DND-41 (cell line): ENCODE measurements around the gene FLNB.

Experiments
- EZH2 ChIP-seq: IDR thresholded peaks from 3 replicates; pipeline ENCODE4 v1.6.1; 2012; ENCODE audit warnings: borderline replicate concordance, low read depth, mild to moderate bottlenecking, moderate library complexity, low read length, inconsistent platforms; ENCODE audit not compliant: severe bottlenecking
- TF ChIP-seq, protein P1 (sequence below): IDR thresholded peaks from 2 replicates; pipeline ENCODE4 v1.5.1; 2012; ENCODE audit warnings: borderline replicate concordance, low read length, moderate library complexity, mild to moderate bottlenecking; ENCODE audit not compliant: poor library complexity, severe bottlenecking; ENCODE audit errors: extremely low read depth

DNA sequence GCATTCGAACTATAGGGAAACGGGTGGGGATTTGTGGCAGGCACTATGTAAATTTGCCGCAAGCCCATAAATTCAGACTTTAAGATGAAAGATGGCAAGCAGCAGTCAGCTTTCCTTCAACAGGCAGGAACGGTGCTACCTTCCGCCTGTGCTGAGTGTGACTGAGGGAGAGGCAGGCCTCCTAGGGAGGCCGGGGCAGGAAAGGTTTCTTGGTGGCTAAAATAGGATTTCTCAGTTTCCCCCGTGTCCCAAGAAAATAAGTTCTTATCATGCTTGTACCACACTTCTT lies 12.5 kb downstream of the FLNB start:
- TF ChIP-seq, protein P1, sequence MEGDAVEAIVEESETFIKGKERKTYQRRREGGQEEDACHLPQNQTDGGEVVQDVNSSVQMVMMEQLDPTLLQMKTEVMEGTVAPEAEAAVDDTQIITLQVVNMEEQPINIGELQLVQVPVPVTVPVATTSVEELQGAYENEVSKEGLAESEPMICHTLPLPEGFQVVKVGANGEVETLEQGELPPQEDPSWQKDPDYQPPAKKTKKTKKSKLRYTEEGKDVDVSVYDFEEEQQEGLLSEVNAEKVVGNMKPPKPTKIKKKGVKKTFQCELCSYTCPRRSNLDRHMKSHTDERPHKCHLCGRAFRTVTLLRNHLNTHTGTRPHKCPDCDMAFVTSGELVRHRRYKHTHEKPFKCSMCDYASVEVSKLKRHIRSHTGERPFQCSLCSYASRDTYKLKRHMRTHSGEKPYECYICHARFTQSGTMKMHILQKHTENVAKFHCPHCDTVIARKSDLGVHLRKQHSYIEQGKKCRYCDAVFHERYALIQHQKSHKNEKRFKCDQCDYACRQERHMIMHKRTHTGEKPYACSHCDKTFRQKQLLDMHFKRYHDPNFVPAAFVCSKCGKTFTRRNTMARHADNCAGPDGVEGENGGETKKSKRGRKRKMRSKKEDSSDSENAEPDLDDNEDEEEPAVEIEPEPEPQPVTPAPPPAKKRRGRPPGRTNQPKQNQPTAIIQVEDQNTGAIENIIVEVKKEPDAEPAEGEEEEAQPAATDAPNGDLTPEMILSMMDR: no peak
- TF ChIP-seq EZH2: no peak
